ENCODE results near the gene VASH2.

Gene VASH2

GRCh38 chr1:212955961-212956620 is 5.8 kb downstream of the VASH2 start:
- no peak overlapping the region for H3K4me3 ChIP-seq (replicated peaks; ENCODE audit: low read depth, low read length)
- DNase-seq (ENCODE audit: low read depth) = no peak
- TF ChIP-seq CTCF (IDR thresholded peaks at IDR 0.05; ENCODE audit: low read length, missing control alignments) = no peak

- no peak for TF ChIP-seq CTCF (IDR thresholded peaks at IDR 0.05; ENCODE audit: low read length, missing control alignments)
- H3K4me3 ChIP-seq (replicated peaks; ENCODE audit: low read depth, low read length) = no peak overlapping the region
- no peak for DNase-seq (ENCODE audit: low read depth)
These were observed 7.2 kb downstream of the VASH2 start for GRCh38 chr1:212957546-212957945.

GRCh38 chr1:212958175-212958574 is 7.8 kb downstream of the VASH2 start:
- peak; percentile 24 for DNase-seq (ENCODE audit: low read depth)
- no peak overlapping the region for H3K4me3 ChIP-seq (replicated peaks; ENCODE audit: low read depth, low read length)
- TF ChIP-seq CTCF (IDR thresholded peaks at IDR 0.05; ENCODE audit: low read length, missing control alignments) = no peak

GRCh38 chr1:212959266-212960220 is 9.2 kb downstream of the VASH2 start:
- no peak overlapping the region for H3K4me3 ChIP-seq (replicated peaks; ENCODE audit: low read depth, low read length)
- DNase-seq (ENCODE audit: low read depth) = no peak
- no peak for TF ChIP-seq CTCF (IDR thresholded peaks at IDR 0.05; ENCODE audit: low read length, missing control alignments)

- no peak for TF ChIP-seq CTCF (IDR thresholded peaks at IDR 0.05; ENCODE audit: low read length, missing control alignments)
- no peak overlapping the region for H3K4me3 ChIP-seq (replicated peaks; ENCODE audit: low read depth, low read length)
- DNase-seq (ENCODE audit: low read depth) = no peak
These were observed 10.6 kb downstream of the VASH2 start for GRCh38 chr1:212960932-212961331.

- H3K4me3 ChIP-seq (replicated peaks; ENCODE audit: low read depth, low read length) = no peak overlapping the region
- no peak for TF ChIP-seq CTCF (IDR thresholded peaks at IDR 0.05; ENCODE audit: low read length, missing control alignments)
- DNase-seq (ENCODE audit: low read depth) = no peak
These were observed 12.2 kb downstream of the VASH2 start for GRCh38 chr1:212962509-212962908.

Measured in fibroblast of pulmonary artery (primary cell).